ENCODE data around the gene CEL. TPM values are rescaled to one million over a fixed set of nuclear protein-coding genes. Genes with fewer than 3 reads are reported as not detected.

Gene CEL
- total RNA-seq, 1 experiment from 2014 or later, result 2.8 TPM

- Histone ChIP-seq H3K27ac (ENCODE audit: low read depth, low read length, poor library complexity, severe bottlenecking) (no peak overlapping the region), H3K27me3 (replicated peaks; ENCODE audit: insufficient read depth, low read depth, low read length, poor library complexity) (no peaks in the 10 kb centered on the region), H3K4me3 (ENCODE audit: low read depth, low read length, poor library complexity, severe bottlenecking) (no peak overlapping the region), H3K9me3 (ENCODE audit: low read depth, low read length, poor library complexity, severe bottlenecking) (no peaks in the 10 kb centered on the region), H3K4me1 (ENCODE audit: insufficient read depth, low read length, poor library complexity, severe bottlenecking) (no peaks in the 10 kb centered on the region), H3K36me3 (ENCODE audit: insufficient read depth, low read length, poor library complexity, severe bottlenecking) (no peaks in the 10 kb centered on the region)
- no peak for DNase-seq (ENCODE audit: low spot score)
- BruUV-seq (replicated peaks), result no TSS peak
- POLR2A ChIA-PET (ENCODE audit: low non-redundant PET), result no interaction called here
- CTCF ChIA-PET, result no interaction called here
- TF ChIP-seq EZH2 (IDR thresholded peaks at IDR 0.05; ENCODE audit: borderline replicate concordance, low read depth, low read length, poor library complexity, severe bottlenecking) (no peak), CTCF (conservative IDR thresholded peaks at IDR 0.05; ENCODE audit: low read depth, low read length) (no peak)
- intact Hi-C loops (cut with micrococcal nuclease; ENCODE audit: unreplicated experiment), result no loop called here
Measured at GRCh38 chr9:133088146-133088750, 26.5 kb downstream of the CEL start.

- no peaks in the 10 kb centered on the region for H3K4me1 ChIP-seq (ENCODE audit: insufficient read depth, low read length, poor library complexity, severe bottlenecking)
- no TSS peak for BruUV-seq (replicated peaks)
- no peaks in the 10 kb centered on the region for H3K9me3 ChIP-seq (ENCODE audit: low read depth, low read length, poor library complexity, severe bottlenecking)
- no peak overlapping the region for H3K4me3 ChIP-seq (ENCODE audit: low read depth, low read length, poor library complexity, severe bottlenecking)
- no peaks in the 10 kb centered on the region for H3K36me3 ChIP-seq (ENCODE audit: insufficient read depth, low read length, poor library complexity, severe bottlenecking)
- POLR2A ChIA-PET (ENCODE audit: low non-redundant PET), result no interaction called here
- TF ChIP-seq EZH2 (IDR thresholded peaks at IDR 0.05; ENCODE audit: borderline replicate concordance, low read depth, low read length, poor library complexity, severe bottlenecking) (no peak), CTCF (conservative IDR thresholded peaks at IDR 0.05; ENCODE audit: low read depth, low read length) (no peak)
- intact Hi-C loops (cut with micrococcal nuclease; ENCODE audit: unreplicated experiment), result no loop called here
- DNase-seq (ENCODE audit: low spot score), result no peak
- H3K27me3 ChIP-seq (replicated peaks; ENCODE audit: insufficient read depth, low read depth, low read length, poor library complexity), result no peaks in the 10 kb centered on the region
- H3K27ac ChIP-seq (ENCODE audit: low read depth, low read length, poor library complexity, severe bottlenecking), result no peak overlapping the region
- CTCF ChIA-PET, result no interaction called here
Measured at GRCh38 chr9:133088756-133089155, 27.0 kb downstream of the CEL start.

GRCh38 chr9:133089271-133089671, 27.5 kb downstream of the CEL start:
- Histone ChIP-seq H3K27ac (ENCODE audit: low read depth, low read length, poor library complexity, severe bottlenecking) (no peak overlapping the region), H3K4me3 (ENCODE audit: low read depth, low read length, poor library complexity, severe bottlenecking) (no peak overlapping the region), H3K27me3 (replicated peaks; ENCODE audit: insufficient read depth, low read depth, low read length, poor library complexity) (no peaks in the 10 kb centered on the region), H3K36me3 (ENCODE audit: insufficient read depth, low read length, poor library complexity, severe bottlenecking) (no peaks in the 10 kb centered on the region), H3K9me3 (ENCODE audit: low read depth, low read length, poor library complexity, severe bottlenecking) (no peaks in the 10 kb centered on the region), H3K4me1 (ENCODE audit: insufficient read depth, low read length, poor library complexity, severe bottlenecking) (no peaks in the 10 kb centered on the region)
- no TSS peak for BruUV-seq (replicated peaks)
- no peak for DNase-seq (ENCODE audit: low spot score)
- CTCF ChIA-PET, result no interaction called here
- intact Hi-C loops (cut with micrococcal nuclease; ENCODE audit: unreplicated experiment), result no loop called here
- TF ChIP-seq CTCF (conservative IDR thresholded peaks at IDR 0.05; ENCODE audit: low read depth, low read length), result no peak
- no peak for TF ChIP-seq EZH2 (IDR thresholded peaks at IDR 0.05; ENCODE audit: borderline replicate concordance, low read depth, low read length, poor library complexity, severe bottlenecking)
- POLR2A ChIA-PET (ENCODE audit: low non-redundant PET), result interaction anchor here (0.6 kb wide), 1 partner anchor 190 kb away, joined by 3 read pairs; no protein-coding TSS in a partner anchor

All from A673 (cell line).